Activated CD4-positive, alpha-beta T cell treated with anti-CD3 and anti-CD28 coated beads, Interleukin-2, amount 50 U/mL, for 24 hours (primary cell): ENCODE results near the gene SEC16A.
A peak's percentile ranks its signal among the peaks of the same experiment; 100 is the strongest.

Experiments used
- DNase-seq, 2 donors: peaks; one replicate each; pipeline ENCODE4 v3.0.0-alpha.2; 2020; ENCODE audit warnings: low read depth in 1 of 2, low spot score in 1 of 2

The SEC16A gene

GRCh38 chr9:136482793-136483588 lies at the start of gene SEC16A:
SEC16A (minus strand) TSS chr9:136483040; CDS start chr9:136477615, 5,425 bp downstream.
- peak; percentile 99 for DNase-seq

GRCh38 chr9:136531904-136532798 lies 49.3 kb upstream of the SEC16A start:
- DNase-seq, result no peak

- no peak for DNase-seq
Observed at GRCh38 chr9:136531186-136531903, 48.5 kb upstream of the SEC16A start.

- DNase-seq, result no peak
Observed at GRCh38 chr9:136530461-136531089, 47.7 kb upstream of the SEC16A start.

GRCh38 chr9:136529516-136530460 lies 46.9 kb upstream of the SEC16A start:
- DNase-seq, result no peak

- DNase-seq, result no peak
Observed at GRCh38 chr9:136528716-136529341, 46.0 kb upstream of the SEC16A start.

- no peak for DNase-seq
Observed at GRCh38 chr9:136527721-136528710, 45.2 kb upstream of the SEC16A start.

GRCh38 chr9:136527131-136527530 lies 44.3 kb upstream of the SEC16A start:
- no peak for DNase-seq

GRCh38 chr9:136526625-136527066 lies 43.8 kb upstream of the SEC16A start:
- DNase-seq, result no peak

- DNase-seq, result no peak
Observed at GRCh38 chr9:136525841-136526499, 43.1 kb upstream of the SEC16A start.

GRCh38 chr9:136525207-136525606 lies 42.4 kb upstream of the SEC16A start:
- no peak for DNase-seq

- no peak for DNase-seq
Observed at GRCh38 chr9:136522314-136523237, 39.7 kb upstream of the SEC16A start.

- no peak for DNase-seq
Observed at GRCh38 chr9:136521537-136521936, 38.7 kb upstream of the SEC16A start.

- no peak for DNase-seq
Observed at GRCh38 chr9:136520053-136520540, 37.3 kb upstream of the SEC16A start.

GRCh38 chr9:136519263-136520052 lies 36.6 kb upstream of the SEC16A start:
- DNase-seq, result no peak

GRCh38 chr9:136518623-136519022 lies 35.8 kb upstream of the SEC16A start:
- DNase-seq, result no peak
